GM19035 (cell line): ENCODE measurements around the gene RNASEL.
A peak's percentile ranks its signal among the peaks of the same experiment; 100 is the strongest.

Source experiments
- ATAC-seq: cut with Tn5 transposase; IDR thresholded peaks from one replicate; pipeline ENCODE4 v1.9.1; 2021; ENCODE audit not compliant: unreplicated experiment

Gene RNASEL

DNA sequence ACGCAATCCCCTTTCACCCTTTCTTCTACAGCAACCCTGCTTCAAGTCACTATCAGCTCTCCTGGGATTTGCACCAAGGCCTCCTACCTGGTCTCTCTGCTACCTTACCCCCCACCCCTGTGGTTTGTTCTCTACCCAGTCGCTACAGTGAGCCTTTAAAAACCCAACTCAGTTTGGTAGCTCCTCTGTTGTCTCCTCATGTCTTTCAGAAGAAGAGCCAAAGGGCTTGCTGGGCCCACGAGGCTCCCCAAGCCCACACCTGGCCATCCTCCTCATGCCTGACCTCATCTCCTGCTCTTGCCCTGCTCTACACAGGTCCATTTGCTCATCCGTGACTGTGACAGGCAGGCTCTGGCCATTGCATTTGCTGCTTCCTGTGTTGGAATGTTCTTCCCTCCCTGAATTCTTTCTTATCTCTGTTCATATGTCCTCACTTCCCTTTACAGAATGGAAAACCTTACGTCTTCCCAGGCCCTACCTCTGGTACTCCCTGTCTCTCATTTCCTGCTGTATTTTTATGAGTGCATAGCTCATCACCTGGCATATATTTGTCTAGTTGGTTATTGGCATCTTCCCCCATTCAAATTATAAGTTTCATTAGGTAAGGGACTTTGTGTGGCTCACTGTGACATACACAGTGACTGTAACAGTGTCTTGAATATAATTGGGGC, 11.8 kb upstream of the RNASEL start:
- no peak for ATAC-seq

DNA sequence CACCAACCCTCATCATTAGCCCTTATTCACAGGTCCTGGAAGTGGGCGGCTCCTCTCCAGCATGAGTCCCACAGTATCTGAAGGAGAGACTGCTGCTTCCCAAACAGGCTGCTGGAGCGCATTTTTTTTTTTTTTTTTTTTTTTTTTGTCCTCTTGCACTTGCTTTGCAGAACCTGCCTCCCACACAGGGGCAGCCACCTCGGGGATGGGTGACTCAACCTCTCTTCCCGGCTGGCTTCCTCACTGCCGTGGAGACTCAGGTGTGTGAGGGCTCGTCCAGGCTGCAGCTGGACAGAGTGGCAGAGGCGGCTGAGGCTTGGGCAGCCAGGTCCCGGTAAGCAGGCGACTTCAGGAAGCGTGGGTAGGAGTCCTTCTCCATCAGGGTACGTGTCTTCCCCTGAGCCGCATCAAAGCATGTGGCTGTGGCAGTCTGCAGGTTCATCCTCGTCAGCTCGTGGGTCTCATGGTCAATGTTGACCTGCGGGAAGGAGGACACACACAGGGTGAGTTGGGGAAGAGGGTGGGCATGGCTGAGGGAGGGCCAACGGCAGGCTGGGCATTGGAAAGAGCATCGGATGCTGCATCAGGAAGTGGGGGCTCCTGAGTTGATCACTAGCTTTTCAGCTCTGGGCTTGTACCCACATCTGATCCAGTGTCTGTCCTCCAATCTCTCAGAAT, 11.1 kb upstream of the RNASEL start:
- no peak for ATAC-seq

DNA sequence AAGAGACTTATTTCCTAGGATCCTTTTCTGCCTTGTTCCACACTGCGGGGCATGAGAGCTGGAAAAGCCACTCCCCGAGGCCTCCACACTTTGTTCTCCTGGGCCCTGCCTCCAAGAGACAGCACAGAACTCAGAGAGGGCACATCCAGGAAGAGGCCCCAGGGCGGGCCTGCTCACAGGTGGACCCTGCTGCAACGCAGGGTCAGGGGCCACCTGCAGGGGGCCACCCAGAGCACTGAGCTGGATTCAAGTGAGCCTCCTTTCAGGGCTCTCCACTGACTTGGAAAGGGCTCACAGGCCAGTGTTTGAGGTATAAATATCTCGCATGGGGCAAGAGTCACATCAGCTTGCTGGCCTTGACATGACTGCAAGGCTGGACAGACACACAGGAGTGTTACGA, 10.3 kb upstream of the RNASEL start:
- ATAC-seq = no peak

DNA sequence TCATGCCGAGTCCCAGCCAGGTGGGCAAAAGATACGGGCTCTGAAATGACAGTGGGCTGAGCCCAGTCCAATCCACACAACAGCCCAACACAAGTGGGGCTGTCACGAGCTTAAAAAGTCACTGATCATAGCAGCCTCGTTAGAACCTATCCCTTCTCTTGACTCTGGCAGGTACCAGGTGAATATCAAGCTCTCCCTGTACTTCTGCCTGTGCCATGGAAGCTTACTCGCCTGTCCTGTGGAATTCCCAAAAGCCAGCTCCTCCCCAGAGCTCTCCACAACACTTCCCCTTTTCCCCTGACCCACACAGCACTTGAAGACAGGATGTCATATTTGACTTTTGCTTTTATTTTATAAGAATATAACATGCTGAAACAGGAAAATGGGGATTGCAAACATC, 9.2 kb upstream of the RNASEL start:
- no peak for ATAC-seq

DNA sequence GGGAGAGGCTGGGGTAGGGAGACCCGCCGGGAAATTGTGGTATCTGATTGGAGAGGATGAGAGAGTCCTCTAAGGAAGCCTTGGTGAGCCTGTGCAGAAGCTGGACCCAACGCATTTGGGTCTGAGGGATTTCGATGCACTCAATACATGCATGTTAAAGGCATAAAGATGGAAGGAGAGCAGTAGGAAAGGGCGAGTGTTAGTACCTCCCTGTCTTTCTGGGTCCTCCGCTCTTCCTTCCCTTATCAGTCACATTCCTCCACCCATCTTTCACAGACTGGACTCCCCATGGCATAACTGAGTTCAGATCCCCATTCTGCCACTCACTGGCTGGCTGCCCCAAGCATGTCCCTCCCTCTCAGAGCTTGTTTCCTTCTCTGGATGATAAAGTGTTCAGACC, 7.9 kb upstream of the RNASEL start:
- no peak for ATAC-seq

DNA sequence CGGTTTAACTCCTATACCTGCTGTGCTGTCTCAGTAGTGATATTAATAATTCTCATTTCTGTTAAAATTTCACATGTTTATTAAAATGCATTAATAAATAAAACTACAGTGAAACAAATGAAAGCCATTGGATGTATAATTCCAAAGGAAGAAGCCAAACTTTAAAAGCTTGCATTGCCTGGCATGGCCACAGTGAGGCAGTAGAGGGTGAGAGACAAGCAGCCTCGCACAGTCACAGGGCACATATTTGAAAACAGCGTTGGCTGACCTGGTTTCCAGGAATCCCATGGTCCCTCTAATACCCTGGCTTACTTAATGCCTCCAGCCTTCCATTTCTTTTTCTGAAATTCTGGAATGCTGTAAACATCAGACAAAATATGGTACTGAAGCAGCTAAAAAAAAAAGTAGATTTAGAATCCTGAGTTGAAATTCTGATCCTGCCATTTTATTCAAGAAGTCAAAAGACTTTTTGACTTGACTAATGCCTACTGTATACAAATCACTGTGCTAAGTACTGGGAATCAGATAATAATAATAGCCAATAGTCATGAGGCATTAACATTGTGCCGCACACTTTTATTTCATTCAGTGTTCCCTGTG, 6.7 kb upstream of the RNASEL start:
- ATAC-seq = no peak

DNA sequence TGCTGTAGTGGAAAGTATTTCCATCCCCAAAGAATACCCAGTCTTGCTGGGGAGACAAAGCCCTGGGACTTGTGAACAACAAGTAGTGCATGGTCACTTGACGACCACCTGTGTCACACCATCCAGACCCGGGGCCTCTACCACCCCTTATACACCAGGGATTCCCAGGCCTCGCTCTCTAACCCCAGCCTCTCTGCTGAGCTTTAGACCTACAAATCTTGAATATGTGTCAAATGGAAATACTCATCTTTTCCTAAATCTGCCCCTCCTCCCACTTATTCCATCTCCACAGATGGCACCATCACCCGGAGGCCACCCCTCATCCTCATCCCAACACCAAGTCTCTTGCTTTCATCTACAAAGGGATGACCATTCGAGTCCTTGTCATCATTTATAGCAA, 875 bp upstream of the RNASEL start:
- no peak for ATAC-seq

DNA sequence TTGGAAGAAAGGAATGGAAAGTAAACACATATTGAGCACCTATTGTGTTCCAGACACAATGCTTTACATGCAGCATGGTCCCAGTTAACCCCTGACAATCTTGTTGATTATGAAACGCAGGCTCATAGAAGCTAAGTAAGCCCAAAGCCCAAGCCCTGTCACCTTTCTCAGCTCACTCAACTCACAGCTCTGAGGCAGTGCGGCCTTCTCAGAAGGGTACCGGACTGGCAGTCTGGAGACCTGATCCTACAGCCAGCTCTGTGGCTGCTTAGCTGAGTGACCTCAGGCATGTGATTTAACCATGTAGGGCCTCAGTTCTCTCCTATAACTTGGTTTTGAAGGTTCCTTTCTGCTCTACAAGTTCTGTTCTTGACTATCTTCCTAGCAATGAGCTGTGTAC, 464 bp upstream of the RNASEL start:
- no peak for ATAC-seq

DNA sequence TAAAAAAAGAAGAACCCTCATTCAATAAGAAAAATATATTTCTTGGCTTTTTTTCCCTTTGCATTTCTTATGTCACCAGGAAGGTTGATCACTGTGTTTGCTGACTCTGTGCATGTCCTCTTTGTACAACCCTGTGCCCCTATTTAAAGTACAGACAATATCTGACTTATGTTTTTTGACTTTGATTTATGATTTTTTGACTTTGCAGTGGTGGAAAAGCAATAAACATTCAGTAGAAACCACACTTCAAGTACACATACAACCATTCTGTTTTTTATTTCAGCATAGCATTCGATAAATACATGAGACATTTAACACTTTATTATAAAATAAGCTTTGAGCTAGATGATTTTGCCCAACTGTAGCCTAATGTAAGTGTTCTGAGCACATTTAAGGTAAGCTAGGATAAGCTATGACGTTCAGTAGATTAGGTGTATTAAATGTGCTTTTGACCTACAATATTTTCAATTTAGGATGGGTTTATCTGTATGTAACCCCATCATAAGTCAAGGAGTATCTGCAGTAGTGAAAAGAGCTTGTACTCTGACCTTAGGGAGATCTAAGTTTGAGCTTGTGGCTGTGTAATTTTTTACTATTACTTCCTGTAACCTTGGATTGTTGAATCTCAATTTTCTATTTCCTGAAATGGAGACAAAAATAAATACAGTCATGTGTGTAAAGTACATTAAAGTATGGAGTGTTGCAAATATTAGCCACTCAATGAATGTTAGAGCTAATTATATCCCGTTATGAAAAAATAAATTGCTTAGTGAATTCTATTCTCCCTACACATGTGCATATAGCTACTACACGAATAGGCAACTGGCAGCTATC, 1.2 kb downstream of the RNASEL start:
- peak; percentile 34 for ATAC-seq

DNA sequence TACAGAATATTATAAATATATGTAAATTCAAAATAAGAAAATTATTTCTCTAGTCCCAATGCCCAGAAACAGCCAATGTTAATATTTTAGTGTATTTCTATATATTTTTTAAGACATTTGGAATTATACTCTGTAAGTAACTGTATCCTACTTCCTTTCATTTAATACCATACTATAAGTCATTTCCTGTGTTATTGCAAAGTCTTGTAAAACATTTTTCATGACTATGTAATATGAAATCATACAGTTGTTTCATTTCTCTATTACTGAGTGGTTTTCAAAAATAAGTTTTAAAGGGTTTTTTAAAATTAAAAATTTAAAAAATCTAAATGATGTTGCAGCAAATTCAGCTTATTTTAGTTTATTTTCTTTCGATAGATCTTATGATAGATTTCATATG, 2.0 kb downstream of the RNASEL start:
- ATAC-seq = no peak

DNA sequence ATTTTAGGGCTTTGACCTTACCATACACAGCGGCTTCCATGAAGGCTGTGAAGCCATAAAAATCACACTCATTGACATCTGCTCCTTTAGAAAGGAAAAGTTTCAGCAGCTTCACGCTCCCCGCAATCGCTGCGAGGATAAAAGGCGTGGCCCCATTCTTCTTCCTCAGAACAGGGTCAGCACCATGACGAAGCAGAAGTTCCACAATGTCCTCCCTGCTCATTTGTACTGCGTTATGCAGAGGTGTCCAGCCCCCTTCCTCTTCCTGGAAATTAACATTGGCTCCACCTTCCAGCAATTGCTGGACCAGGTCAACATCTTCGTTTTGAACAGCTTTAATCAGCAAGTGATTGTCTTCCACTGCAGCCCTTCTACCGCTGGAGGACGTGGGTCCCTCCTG, 2.7 kb downstream of the RNASEL start:
- no peak for ATAC-seq

DNA sequence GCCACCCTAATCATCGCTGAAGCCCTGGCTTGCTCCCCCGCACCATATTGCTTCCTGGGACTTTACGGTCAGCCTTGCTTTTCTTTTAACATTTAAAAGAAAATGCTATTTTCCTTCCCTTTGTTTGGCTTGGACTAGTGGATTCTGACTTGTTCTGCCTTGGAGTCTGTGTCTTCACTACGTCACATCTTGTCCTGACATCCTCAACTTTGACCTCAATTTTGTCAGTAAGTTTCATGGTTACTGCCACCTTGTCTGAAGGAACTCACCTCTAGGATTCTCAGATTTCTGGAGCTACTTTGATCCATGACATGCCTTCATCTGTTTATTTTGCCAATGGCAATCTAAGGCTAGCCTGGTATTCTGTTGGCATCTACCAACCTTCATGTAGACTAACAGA, 4.3 kb downstream of the RNASEL start:
- no peak for ATAC-seq

DNA sequence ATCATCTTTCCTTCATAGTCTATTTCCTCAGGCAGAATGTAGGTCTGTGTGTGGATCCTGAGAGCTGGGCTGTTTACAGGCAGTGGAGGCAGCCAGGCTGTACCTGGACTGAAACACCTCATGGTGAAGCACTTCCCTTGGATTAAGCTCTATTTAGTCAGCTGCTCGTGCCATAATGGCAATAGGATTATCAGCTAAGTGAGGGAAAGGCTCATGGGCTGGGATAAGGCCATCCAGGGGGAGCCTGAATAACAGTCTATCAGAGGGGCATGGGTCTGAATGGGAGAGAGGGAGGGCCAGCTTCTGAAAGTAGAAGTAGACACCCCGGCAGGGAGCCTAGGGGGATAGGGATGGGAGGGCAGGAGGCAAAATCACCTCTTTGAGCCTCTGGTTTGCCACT, 8.3 kb downstream of the RNASEL start:
- no peak for ATAC-seq

DNA sequence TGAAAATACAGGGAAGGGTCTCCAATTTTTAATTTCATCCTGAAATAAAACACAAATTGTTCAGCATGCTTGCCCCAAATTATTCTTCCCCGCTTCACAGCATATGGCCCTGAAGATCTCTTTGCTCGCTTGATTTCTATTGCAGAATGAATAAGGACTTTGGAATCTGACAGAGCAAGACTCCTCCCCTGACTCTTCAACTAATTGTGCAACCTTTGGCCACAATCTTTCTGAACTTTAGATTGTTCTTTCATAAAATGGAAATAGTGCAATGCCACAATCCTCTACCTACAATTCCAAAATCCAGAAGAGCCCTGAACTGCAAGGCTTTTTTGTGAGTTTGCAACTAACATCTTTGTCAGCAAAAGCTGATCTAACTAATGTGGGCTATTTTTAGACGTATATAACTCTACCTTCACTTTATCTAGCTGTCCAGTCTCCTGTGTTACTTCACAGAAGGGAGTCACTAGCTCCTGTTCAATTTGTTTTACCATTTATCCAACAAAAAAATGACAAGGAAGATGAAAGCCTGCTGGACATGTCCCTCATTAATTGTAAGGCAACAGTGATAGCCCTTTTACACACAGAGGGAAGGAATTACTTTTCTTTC, 13.4 kb downstream of the RNASEL start:
- no peak for ATAC-seq

DNA sequence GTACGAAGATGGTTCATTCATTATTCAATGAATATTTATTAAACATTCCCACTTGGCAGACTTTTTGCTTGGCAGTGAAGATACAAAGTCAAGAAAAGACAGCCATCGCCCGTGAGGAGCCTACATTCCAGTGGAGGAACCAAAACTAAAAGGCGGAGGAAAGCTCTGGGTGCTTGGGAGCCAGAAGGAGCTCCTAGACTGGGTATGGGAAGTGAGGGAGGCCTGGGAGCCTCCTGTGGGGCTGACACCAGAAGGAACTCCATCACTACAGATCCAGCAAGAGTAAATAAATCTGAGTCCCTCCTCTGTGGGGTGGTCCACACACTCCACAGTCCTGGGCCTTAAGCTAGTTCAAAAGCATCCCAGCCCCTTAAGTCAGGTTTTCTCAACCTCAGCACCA, 14.9 kb downstream of the RNASEL start:
- ATAC-seq = no peak

DNA sequence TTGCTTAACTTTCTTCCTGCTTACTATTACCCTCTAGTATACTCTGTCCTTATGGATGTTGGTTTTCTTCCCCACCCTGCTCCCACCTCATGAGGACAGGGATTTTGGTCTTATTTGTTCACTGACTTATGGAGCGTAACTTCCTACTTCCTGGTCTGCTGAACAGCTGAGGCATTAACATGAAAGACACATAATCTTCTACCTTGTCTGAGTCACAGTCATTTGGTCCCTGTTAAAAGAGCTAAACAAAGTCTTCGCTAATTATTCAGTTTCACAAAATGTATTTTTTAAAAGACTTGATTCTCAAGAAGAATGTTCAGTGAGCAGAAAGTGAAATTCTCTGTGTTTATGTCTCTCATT, 18.5 kb downstream of the RNASEL start:
- ATAC-seq = no peak

DNA sequence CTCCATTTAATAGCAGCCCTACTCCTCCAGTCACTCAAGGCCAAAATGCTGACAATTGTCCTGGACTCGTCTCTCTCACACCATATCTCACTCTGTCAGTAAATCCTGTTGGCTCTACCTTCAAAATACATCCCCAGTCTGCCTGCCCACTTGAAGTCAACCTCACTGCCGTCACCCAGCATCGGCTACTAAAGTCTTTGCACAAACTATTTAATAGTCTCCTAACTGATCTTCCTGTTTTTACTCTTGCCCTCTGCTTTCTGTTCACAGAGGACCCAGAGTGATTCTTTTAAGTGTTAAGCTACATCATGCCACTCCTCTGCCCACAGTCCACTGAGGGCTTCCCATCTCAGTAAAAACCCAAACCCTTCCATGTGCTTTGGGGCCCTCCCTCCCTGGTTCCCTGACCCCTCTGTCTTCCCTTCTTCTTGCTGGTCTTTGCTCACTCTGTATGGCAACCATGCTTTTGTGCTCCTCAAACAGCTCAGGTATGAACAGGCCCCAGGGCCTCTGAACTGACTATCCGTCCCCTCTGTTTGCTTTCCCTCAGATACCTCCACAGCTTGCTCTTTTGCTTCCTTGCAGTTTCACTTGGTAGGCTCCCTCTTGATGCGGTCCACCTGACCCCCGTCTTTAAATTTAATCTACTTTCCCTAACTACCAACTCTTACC, 19.0 kb downstream of the RNASEL start:
- ATAC-seq = no peak

DNA sequence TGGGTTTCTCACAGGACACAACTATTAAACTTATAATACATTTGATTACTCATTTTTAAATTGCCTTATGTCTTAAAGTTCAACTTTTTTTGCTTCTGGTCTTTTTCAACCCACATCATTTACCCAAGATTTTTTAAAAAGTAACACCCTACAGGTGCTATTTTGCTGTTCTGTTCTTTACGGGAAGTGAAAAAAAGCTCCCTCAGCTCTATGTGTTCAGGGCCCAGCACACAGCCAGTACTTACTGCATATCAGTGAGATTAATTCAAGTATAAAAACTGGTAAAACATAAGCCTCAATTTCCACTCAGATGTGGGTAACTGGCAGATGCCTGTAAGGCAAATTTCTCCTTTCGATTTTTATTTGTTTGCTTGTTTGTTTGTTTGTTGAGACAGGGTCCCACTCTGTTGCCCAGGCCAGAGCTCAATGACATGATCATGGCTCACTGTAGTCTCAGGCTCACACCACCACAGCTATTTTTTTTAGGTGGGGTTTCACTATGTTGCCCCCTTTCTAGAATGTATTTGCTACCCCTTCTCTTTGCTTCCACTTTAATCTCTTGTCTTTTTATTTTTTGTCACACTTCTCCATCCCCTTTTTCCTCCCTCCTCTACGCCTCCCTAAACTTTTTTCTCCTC, 20.3 kb downstream of the RNASEL start:
- ATAC-seq = peak; percentile 61

DNA sequence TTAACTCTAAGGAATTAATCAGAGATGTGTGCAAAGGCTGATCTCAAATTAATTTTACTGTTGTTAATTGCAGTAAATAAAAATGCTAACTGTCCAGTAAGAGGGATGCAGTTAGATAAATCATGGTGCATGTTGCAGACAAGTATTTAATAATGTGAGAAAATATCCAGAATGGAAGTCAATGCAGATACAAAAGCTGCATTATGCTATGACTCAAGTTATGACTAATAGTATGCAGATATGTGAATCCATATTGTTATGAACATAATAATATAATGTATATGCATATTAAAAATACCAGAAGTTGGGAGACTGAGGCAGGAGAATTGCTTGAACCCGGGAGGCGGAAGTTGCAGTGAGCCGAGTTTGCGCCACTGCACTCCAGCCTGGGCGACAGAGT, 21.4 kb downstream of the RNASEL start:
- ATAC-seq = no peak

DNA sequence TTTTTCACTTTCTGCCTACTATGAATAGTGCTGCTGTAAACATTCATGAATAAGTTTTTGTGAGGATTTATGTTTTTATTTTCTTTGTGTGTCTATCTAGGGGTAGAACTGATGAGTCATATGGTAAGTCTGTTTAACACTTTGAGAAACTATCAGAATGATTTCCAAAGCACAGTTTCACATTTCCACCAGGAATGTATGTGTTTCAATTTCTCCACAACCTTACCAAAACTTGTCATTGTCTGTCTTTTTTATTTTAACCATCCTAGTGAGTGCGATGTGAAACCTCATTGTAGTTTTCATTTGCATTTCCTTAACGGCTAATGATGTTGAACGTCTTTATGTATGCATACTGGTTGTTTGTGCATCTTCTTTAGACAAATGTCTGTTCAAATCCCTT, 23.5 kb downstream of the RNASEL start:
- ATAC-seq = no peak
